Nephron (organoid): ENCODE results near the gene VAMP1.
"Not testable (repeated sequence)": the region's sequence is repeated elsewhere in the genome, so short reads cannot be mapped to it uniquely, and the experiment has no call there.

Experiments
- H3K27ac Mint-ChIP-seq, 3 experiments: 2 replicates each; pipeline ENCODE4 v1.8.0; 2020; ENCODE audit warnings: mixed read lengths in 3 of 3, mild to moderate bottlenecking in 2 of 3, moderate library complexity in 1 of 3
- H3K27me3 Mint-ChIP-seq: 2 replicates; pipeline ENCODE4 v1.8.0; 2021; ENCODE audit warnings: low read depth, mild to moderate bottlenecking, moderate library complexity, mixed read lengths
- H3K36me3 Mint-ChIP-seq: 2 replicates; pipeline ENCODE4 v1.8.0; 2020; ENCODE audit warnings: low read depth, mixed read lengths
- H3K4me1 Mint-ChIP-seq: 2 replicates; pipeline ENCODE4 v1.8.0; 2020; ENCODE audit warnings: mixed read lengths
- H3K4me3 Mint-ChIP-seq, 3 experiments: 2 replicates each; pipeline ENCODE4 v1.8.0; 2020; ENCODE audit warnings: mild to moderate bottlenecking in 3 of 3, mixed read lengths in 3 of 3, moderate library complexity in 2 of 3
- H3K9me3 Mint-ChIP-seq: 2 replicates; pipeline ENCODE4 v1.8.0; 2020; ENCODE audit warnings: mixed read lengths
- CTCF ChIP-seq, 3 experiments: fragments of 200-600 bp; sonication (generic); IDR thresholded peaks; one replicate each; pipeline ENCODE4 v1.5.0; 2021; ENCODE audit warnings: antibody characterized with exemption in 3 of 3; ENCODE audit not compliant: unreplicated experiment in 3 of 3

Gene VAMP1

GRCh38 chr12:6430124-6430989 lies 40.1 kb downstream of the VAMP1 start:
- no peaks in the 10 kb centered on the region for H3K27me3 Mint-ChIP-seq
- H3K27ac Mint-ChIP-seq, result peak overlapping the region; percentile 78 to 93 (median 80)
- no peaks in the 10 kb centered on the region for H3K36me3 Mint-ChIP-seq
- H3K4me1 Mint-ChIP-seq, result peaks cover 32% of the 10 kb centered on the region
- no peak for TF ChIP-seq CTCF (IDR thresholded peaks at IDR 0.05; ENCODE audit: unreplicated experiment in 3 of 3)
- peak overlapping the region; percentile 28 to 62 (median 53) for H3K4me3 Mint-ChIP-seq
- H3K9me3 Mint-ChIP-seq, result no peaks in the 10 kb centered on the region

GRCh38 chr12:6428326-6428725 lies 42.2 kb downstream of the VAMP1 start:
- Mint-ChIP-seq H3K4me1 (peaks cover 18% of the 10 kb centered on the region), H3K27ac (no peak overlapping the region), H3K27me3 (no peaks in the 10 kb centered on the region), H3K36me3 (no peaks in the 10 kb centered on the region), H3K9me3 (no peaks in the 10 kb centered on the region), H3K4me3 (no peak overlapping the region)
- TF ChIP-seq CTCF (IDR thresholded peaks at IDR 0.05; ENCODE audit: unreplicated experiment in 3 of 3), result no peak

GRCh38 chr12:6427796-6428195 lies 42.7 kb downstream of the VAMP1 start:
- H3K27ac Mint-ChIP-seq, H3K36me3 Mint-ChIP-seq, H3K4me3 Mint-ChIP-seq, H3K27me3 Mint-ChIP-seq, H3K9me3 Mint-ChIP-seq: not testable (repeated sequence)
- peaks cover 17% of the 10 kb centered on the region for H3K4me1 Mint-ChIP-seq

GRCh38 chr12:6426882-6427671 lies 43.4 kb downstream of the VAMP1 start:
- Mint-ChIP-seq H3K9me3 (no peaks in the 10 kb centered on the region), H3K27me3 (no peaks in the 10 kb centered on the region), H3K4me3 (no peak overlapping the region), H3K27ac (no peak overlapping the region), H3K36me3 (no peaks in the 10 kb centered on the region), H3K4me1 (peaks cover 17% of the 10 kb centered on the region)
- TF ChIP-seq CTCF (IDR thresholded peaks at IDR 0.05; ENCODE audit: unreplicated experiment in 3 of 3), result no peak

- Mint-ChIP-seq H3K4me3 (no peak overlapping the region), H3K27me3 (no peaks in the 10 kb centered on the region), H3K27ac (peak overlapping the region in 1 of 3 experiments; percentile 2), H3K36me3 (no peaks in the 10 kb centered on the region), H3K9me3 (no peaks in the 10 kb centered on the region), H3K4me1 (peaks cover 10% of the 10 kb centered on the region)
- TF ChIP-seq CTCF (IDR thresholded peaks at IDR 0.05; ENCODE audit: unreplicated experiment in 3 of 3), result no peak
Measured at GRCh38 chr12:6425590-6426531, 44.6 kb downstream of the VAMP1 start.

- Mint-ChIP-seq H3K4me3 (no peak overlapping the region), H3K4me1 (no peaks in the 10 kb centered on the region), H3K36me3 (no peaks in the 10 kb centered on the region), H3K27ac (no peak overlapping the region), H3K9me3 (no peaks in the 10 kb centered on the region), H3K27me3 (no peaks in the 10 kb centered on the region)
- TF ChIP-seq CTCF (IDR thresholded peaks at IDR 0.05; ENCODE audit: unreplicated experiment in 3 of 3), result no peak
Measured at GRCh38 chr12:6424866-6425265, 45.6 kb downstream of the VAMP1 start.
